HG03457 (cell line): ENCODE results near the gene C10orf90.

ENCODE experiments used
- ATAC-seq: cut with Tn5 transposase; IDR thresholded peaks from one replicate; pipeline ENCODE4 v1.9.1; 2021; ENCODE audit warnings: moderate number of reproducible peaks; ENCODE audit not compliant: unreplicated experiment

C10orf90 gene

DNA sequence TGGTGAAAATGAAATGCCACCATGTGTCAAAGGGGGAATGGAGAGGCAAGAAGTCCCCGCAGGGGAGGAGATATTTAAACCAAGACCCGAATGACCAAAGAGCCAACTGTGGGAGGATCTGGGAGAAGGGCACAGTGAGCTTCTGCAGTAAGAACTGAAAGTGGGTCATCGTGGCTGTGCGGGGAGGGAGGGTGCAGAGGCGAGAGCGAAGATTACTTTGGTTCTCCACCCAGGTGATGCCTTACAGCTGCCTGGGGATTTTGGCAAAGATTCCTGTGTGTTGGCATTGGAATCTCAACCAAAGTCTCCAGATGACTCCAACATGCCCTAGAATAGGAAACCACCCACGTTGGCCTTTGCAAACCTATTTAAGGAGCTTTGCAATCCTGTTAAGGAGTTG lies 238.0 kb downstream of the C10orf90 start:
- ATAC-seq: no peak

GRCh38 chr10:126431816-126432215 lies 238.7 kb downstream of the C10orf90 start:
- no peak for ATAC-seq

GRCh38 chr10:126430512-126430911 lies 240.0 kb downstream of the C10orf90 start:
- ATAC-seq: no peak

- no peak for ATAC-seq
These were observed 241.2 kb downstream of the C10orf90 start for GRCh38 chr10:126429275-126429674.

DNA sequence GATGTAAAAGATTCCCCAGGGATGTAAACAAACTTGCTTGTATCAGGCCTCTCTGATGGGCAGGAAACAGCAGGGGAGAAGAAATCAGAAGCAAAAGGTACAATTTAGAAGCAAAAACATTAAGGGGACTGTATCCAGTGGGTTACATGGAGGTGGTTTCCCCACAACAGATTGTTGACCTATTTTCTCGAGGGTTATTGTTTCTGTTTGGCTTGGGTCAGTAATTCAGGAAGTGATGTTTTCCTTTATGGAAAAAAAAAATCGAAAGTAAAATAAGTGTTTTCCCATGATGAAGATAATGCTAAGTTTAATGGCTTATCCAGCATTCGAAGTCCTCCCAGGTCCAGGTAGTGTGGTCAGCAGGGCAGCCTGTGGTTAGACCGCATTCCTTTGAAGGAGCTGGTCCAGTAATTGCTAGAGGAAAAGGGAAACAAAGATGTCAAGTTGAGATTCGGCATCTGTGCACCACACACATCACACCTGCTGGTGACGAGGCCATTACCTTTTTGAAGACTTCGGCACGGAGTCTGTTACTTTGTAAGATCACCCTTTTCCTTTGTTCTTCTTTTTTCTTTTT lies 244.9 kb downstream of the C10orf90 start:
- ATAC-seq: no peak

GRCh38 chr10:126425032-126425431 lies 245.5 kb downstream of the C10orf90 start:
- no peak for ATAC-seq

- no peak for ATAC-seq
These were observed 246.6 kb downstream of the C10orf90 start for GRCh38 chr10:126423732-126424491.

DNA sequence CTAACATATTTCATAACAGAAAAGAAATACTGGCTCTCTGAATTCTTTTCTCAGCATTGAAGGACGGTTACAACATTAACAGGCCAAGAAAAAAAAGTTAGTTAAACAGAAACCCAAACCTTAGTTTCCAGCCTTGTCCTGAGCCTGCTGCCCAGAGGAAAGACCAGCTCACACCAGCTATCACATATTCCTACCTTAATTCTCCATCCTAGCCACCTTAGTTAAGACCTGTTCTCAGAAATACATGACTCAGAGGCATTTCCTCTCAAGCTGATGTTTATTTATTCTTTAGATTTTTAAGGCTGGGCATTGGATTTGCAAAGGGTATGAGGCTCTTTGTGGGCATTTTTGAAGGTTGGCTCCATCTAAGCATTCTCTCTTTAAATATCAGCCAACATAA lies 247.9 kb downstream of the C10orf90 start:
- no peak for ATAC-seq

DNA sequence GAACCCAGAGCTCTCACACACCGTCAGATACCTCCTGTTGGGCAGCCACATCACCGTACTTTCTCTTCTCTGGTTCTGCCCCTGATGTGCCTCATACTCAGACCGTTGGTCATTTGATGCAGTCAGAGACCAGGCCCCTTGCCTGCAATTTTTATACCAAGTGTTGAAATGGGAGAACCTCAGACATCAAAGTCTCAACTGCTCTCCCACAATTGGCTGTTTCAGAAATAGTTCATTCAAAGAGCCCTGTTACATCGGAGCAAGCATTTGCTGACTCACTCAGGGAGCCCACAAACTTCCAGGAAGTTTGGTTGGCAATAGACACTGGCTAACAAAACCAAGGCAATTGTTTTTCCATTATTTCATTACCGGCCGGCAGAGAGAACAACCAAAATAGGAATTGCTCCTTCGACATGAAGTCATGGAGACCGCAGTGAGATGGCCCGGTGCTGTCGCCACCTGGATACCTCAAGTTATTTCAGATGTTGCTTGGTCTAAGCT lies 248.7 kb downstream of the C10orf90 start:
- no peak for ATAC-seq

DNA sequence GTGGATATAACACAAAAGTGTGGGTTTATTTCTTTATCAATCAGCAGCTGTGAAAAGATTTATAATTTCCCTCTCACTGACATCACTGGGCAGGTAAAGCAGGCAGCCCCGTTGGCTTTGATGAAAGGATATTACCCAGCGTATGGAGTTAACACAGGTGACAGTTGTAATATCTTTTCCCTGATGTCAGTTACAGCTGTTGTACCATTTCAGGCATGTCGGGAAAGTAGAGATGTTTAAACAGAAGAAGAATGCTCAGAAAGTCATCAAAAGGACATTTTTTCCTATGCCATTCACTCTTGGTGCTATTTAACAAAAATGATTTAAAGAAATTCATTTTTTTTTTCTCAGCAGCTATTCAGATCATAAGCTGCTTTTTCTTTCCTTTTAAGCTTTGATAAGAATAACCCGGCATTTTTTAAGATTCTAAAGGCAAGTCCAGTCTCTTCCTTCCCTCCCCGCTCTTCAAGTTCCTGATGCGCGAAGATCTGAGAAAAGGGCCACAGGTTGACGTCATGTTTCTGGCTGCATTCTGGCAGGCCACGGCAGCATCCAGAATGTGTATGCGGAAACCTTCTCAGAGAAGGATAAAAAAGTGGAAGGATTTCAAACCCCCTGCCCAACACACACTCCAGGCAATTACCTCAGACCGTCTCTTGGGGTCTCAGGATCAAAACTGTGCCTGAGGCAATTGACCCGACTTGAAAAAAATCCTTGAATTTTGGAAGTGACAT lies 249.8 kb downstream of the C10orf90 start:
- ATAC-seq: no peak

GRCh38 chr10:126417220-126417825 lies 253.2 kb downstream of the C10orf90 start:
- no peak for ATAC-seq

DNA sequence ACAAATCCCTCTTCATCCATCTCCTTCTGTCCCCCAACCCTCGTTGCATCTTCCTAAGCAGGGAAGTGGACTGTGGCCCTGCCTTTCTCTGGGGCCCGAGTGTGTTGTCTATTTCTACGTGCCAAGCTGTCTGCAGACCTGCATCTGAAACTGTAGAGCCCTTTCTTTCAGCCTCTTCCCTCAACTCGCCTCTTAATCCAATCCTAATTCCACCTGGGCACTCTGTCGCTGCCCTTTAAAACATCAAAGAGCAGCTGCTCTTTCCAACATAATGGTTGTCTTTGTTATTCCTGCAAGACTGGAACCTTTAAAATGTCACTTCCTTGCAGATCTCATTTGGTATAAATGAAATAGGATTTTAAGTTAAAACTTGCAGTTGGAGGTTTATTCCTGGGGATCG lies 260.7 kb downstream of the C10orf90 start:
- ATAC-seq: no peak

- no peak for ATAC-seq
These were observed 261.4 kb downstream of the C10orf90 start for GRCh38 chr10:126408953-126409641.

DNA sequence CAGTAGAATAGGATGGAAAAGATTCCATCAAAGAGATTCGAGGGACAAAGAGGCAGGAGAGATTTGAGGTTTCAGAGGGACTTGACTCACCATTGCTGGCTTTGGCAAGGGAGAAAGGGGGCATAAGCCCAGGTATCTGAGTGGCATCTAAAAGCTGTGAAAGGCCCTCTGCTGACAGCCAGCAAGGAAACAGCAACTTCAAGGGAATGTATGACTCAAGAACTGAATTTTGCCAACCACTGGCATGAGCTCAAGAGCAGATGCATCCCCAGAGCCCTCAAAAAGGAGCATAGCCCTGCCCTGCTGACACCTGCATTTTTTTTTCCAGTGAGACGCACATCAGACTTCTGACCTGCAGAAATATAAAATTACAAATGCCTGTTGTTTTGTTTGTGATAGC lies 262.7 kb downstream of the C10orf90 start:
- ATAC-seq: no peak

- ATAC-seq: no peak
These were observed 265.2 kb downstream of the C10orf90 start for GRCh38 chr10:126405239-126405775.

DNA sequence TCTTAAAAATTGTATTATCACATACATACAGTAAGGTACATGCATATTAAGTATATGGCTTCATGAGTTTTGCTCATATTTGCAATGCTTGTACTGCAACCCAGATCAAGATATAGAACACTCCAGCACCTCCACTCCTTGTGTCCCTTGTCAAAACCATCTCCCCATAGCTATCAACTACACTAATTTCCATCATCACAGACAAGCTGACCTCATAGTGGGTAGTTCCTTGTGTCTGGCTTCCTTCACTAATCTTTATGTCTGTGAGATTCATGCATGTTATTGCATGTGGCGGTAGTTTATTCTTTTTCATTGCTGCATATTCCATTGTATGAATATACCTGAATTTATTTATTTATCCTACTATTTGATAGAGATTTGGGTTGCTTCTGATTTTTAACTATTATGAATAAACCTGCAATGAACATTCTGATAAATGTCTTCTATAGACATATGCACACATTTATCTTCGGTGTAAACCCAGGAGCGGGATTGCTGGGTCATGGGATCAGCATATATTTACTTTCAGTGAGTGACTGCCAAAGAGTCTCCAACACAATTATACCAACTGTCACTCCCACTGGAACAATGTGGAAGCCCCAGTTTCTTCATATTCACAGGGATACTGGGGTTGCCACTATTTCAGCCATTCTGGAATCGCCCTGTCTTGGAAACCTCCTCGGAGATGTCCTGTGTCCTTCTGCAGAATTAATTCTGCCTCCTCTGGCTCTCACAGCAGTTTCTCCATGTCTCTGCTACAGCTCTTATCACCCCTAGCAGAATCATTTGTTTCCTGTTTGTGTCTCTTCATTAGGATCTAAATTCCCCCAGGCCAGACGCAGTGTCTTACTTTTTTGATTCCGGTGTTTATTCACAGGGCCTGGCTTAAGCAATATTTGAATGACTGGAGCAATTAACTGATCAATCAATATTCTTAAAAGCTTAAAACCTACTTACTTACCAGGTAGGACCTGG lies 267.5 kb downstream of the C10orf90 start:
- no peak for ATAC-seq

DNA sequence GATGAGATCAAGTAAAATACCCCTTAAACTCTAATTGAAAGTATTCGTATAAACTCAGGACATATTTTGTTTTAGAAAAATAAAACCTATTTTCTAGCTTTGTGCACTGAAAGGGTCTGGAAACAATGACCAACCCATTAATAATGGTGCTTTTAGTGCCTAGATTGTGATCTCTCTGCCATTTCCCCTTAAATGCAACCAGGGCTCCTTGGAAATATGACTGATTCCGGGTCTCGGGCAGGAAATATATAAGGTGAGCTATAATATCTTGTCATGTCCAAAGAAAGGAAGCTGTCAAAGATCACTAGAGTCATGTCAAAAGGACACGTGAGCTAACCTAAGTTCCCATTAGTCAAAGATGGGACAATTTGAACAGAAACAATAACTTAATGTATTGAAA lies 269.9 kb downstream of the C10orf90 start:
- no peak for ATAC-seq

DNA sequence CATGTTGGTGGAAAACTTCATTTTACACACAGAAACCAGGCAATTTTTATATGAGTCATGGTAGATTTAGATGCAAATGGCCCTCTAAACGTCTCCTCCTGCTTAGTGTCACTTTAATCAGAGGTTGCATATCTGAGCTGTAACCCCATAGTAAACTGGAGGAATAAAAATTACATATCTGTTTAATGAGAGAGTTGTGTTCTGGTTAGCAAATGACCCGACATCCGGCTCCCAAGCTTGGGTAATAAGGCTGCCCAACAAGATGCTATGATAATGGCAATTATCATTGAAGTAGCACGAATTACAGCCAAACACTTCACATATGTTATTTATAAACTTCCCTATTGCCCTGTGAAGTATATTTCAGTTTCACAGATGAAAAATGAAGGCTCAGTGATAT lies 271.6 kb downstream of the C10orf90 start:
- ATAC-seq: no peak

DNA sequence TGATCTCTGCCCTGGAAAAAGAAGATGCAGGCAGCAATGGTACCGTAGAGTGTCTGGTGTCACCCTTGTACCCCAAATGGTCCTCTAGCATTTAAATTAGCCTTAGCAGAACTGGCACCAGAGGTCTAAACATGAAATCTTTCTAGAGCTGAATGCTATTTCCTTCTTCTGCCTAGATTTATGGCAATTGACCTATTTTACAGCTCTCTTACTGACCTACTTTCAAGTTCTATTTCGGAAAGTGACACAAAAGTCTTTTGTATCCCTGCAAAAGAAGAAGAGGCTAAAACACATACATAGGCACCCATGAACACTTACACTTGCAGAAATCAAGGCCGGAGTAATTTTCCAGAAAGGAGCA lies 272.1 kb downstream of the C10orf90 start:
- no peak for ATAC-seq
